Measurements from ENCODE around the gene MYPN.
"Not testable (repeated sequence)": the region's sequence is repeated elsewhere in the genome, so short reads cannot be mapped to it uniquely, and the experiment has no call there.

Gene MYPN

GRCh38 chr10:68224810-68225209, 115.5 kb downstream of the MYPN start:
- no peak for DNase-seq (ENCODE audit: low read depth in 2 of 2)

DNA sequence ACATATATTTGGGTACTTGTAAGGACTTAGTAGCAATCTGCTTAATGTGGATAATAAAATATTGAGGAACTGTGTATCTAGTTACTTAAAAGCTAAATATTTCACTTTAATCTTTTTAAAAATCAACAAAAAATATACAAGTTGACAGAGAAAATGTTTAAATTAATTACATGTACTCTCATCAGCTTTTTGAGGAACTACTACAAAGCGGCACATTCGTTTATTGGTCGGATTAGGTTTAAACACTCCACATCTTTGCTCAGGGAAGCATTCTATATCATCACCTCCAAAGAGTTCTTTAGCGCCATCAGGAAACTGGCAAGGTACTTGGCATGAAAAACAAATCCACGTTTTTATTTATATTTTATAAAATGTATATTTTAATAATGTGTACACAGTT, 121.0 kb downstream of the MYPN start:
- DNase-seq (ENCODE audit: low read depth in 2 of 2), result no peak

DNA sequence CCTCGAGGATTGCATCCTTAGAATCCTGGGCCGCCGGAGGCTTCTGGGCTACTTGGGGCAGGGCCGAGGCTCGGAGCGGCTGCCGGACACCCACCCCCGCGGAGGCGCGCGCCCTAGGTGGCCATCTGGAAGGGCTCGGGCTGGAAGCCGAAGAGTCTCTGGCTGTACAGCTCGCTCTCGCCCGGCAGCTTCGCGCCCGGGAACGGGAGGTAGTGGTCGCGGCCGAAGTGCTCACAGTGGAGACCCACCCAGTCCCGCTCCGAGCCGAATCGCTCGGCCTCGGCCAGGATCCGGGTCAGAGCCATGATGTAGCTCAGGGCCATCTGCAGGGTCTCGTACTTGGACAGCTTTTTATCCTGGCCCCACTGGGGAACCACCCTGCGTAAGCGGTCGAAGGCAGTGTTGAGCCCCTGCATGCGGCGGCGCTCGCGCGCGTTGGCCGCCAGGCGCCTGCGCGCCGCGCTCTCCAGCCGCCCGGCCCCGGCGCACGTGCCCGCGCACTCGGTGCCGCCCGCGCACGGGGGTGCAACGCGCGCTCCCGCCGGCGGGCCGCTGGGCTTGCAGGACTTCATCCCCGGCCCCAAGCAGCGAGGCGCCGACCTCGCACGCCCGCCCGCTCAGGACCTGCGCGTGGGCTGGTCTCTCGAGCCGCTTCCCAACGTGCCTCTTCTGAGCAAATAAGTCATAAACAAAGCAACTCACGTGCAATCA, 122.0 kb downstream of the MYPN start:
- DNase-seq (ENCODE audit: low read depth in 2 of 2), result peak; percentile 20 to 35

- DNase-seq (ENCODE audit: low read depth in 2 of 2), result no peak
Measured at GRCh38 chr10:68231817-68232251, 122.5 kb downstream of the MYPN start, which contains the start of gene ATOH7. ATOH7 (minus strand) TSS chr10:68232113; CDS start chr10:68231677, 436 bp downstream.

- no peak for DNase-seq (ENCODE audit: low read depth in 2 of 2)
Measured at GRCh38 chr10:68233046-68233445, 123.8 kb downstream of the MYPN start.

- no peak for DNase-seq (ENCODE audit: low read depth in 2 of 2)
Measured at GRCh38 chr10:68235111-68235510, 125.8 kb downstream of the MYPN start.

GRCh38 chr10:68235581-68235980, 126.3 kb downstream of the MYPN start:
- no peak for DNase-seq (ENCODE audit: low read depth in 2 of 2)

GRCh38 chr10:68237173-68237572, 127.9 kb downstream of the MYPN start:
- DNase-seq (ENCODE audit: low read depth in 2 of 2), result no peak

DNA sequence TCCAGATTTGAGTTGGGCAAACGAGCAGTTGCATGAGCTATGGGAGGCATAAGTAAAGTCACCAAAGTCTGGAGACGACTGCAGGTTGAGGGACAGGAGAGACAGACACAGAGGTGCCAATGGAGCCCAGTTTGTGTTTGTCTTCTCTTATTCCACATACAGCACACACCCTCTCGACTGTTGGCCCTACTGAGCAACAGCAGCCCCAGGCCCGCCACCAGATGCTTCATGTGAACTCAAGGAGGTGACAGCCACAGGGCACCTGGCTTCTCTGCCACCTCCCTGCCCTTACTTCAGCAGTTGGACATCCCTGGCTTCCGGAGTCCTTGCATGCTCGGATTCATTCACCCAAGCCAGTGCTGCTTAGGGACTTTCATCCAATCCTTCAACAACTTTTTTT, 129.1 kb downstream of the MYPN start:
- DNase-seq (ENCODE audit: low read depth in 2 of 2), result no peak

DNA sequence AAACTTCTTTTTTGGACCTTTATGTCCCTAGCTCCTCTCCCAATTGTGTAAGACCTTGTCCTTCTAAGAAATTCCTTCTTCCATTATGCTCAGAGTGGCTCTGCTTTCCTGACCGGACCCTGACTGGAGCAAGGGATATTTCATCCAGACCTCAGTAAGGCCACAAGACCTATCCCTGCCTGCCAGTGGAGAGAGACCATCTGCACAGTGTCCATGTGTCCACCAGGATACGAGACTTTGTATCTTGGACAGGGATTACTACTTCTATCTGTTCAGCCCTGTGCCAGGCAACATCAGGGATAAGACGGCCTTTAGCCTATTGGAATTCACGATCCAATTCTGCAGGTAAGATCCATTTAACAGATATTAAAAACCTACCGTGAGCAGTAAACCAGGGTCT, 129.8 kb downstream of the MYPN start:
- no peak for DNase-seq (ENCODE audit: low read depth in 2 of 2)

GRCh38 chr10:68239596-68240150, 130.4 kb downstream of the MYPN start:
- DNase-seq (ENCODE audit: low read depth in 2 of 2), result no peak

DNA sequence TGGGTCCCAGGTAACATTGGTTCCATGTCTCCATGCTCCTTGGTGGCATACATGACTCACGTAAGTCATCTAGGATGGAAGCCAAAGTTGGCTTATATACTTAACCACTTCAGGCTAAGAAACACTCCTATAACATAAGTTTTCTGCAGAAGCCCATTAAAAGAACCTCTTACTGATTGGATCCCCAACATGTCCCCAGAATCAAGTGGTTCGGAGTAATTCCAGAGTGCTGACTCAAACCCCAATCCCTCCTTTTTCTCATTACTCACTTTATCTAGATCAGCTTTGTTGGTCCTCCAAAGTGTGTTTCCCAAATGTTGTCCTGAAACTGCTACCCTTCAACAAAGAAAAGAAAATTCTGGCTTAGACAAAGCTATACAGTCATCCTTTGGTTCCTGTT, 132.8 kb downstream of the MYPN start:
- no peak for DNase-seq (ENCODE audit: low read depth in 2 of 2)

DNA sequence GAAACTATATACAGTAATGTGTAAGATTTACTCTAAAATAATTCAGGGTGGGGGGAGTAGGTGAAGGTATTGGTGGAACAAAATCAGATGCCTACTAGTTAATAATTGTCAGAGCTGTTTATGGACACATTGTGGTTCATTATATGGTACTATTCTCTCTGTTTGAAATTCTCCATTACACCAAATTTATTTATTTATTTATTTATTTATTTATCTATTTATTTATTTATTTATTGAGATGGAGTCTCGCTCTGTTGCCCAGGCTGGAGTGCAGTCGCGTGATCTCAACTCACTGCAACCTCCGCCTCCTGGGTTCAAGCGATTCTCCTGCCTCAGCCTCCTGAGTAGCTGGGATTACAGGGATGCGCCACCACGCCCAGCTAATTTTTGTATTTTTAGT, 137.1 kb downstream of the MYPN start:
- DNase-seq (ENCODE audit: low read depth in 2 of 2), result not testable (repeated sequence)

- DNase-seq (ENCODE audit: low read depth in 2 of 2), result no peak
Measured at GRCh38 chr10:68247931-68248330, 138.6 kb downstream of the MYPN start.

DNA sequence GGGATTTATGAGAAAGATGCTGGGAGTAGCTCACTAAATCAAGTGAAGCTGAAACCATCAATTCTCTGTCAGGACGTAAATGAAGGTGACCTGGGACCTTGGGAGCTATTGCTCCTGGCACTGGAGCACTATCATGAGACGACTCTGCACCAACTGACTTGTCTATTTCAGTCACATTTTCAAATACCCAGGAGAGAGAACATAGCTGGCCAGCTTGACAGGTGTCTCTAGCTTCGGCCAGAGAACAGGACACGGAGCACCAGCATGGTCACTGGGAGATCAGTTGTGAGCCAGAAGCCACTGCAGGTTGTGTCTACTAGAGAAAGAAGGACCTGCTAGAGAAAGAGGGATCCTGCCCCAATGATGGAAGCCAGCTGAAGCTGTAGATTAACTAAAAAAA, 140.0 kb downstream of the MYPN start:
- DNase-seq (ENCODE audit: low read depth in 2 of 2), result no peak

- no peak for DNase-seq (ENCODE audit: low read depth in 2 of 2)
Measured at GRCh38 chr10:68251151-68251550, 141.9 kb downstream of the MYPN start.

- no peak for DNase-seq (ENCODE audit: low read depth in 2 of 2)
Measured at GRCh38 chr10:68251625-68252495, 142.6 kb downstream of the MYPN start.

GRCh38 chr10:68253346-68253745, 144.1 kb downstream of the MYPN start:
- DNase-seq (ENCODE audit: low read depth in 2 of 2), result no peak

GRCh38 chr10:68261132-68261856, 152.0 kb downstream of the MYPN start:
- no peak for DNase-seq (ENCODE audit: low read depth in 2 of 2)

Measured in stimulated activated CD8-positive, alpha-beta memory T cell treated with anti-CD3 and anti-CD28 coated beads, Interleukin-2, amount 100 ng/mL, for 48 hours (primary cell).